Measurements from ENCODE around the gene DLG2.

DLG2 gene

GRCh38 chr11:83727251-83727650, 1899.9 kb downstream of the DLG2 start:
- DNase-seq (ENCODE audit: low read depth in 1 of 2, low spot score in 1 of 2) = no peak
- H3K27me3 ChIP-seq (ENCODE audit: insufficient read depth, poor library complexity, severe bottlenecking) = no peaks in the 10 kb centered on the region
- no peak overlapping the region for H3K27ac ChIP-seq (replicated peaks)
- no peak overlapping the region for H3K4me3 ChIP-seq (replicated peaks; ENCODE audit: insufficient read depth, low read length)
- TF ChIP-seq POLR2AphosphoS5 (IDR thresholded peaks at IDR 0.05; ENCODE audit: low read depth) (no peak), GABPA (IDR thresholded peaks at IDR 0.05; ENCODE audit: low read depth) (no peak), REST (IDR thresholded peaks at IDR 0.05; ENCODE audit: insufficient replicate concordance, low read depth) (no peak), CTCF (IDR thresholded peaks at IDR 0.05; ENCODE audit: insufficient read depth, low read length) (no peak), SPI1 (IDR thresholded peaks at IDR 0.05; ENCODE audit: borderline replicate concordance, low read depth) (no peak)

GRCh38 chr11:83726316-83726715, 1900.8 kb downstream of the DLG2 start:
- H3K27me3 ChIP-seq (ENCODE audit: insufficient read depth, poor library complexity, severe bottlenecking) = no peaks in the 10 kb centered on the region
- no peak overlapping the region for H3K27ac ChIP-seq (replicated peaks)
- no peak overlapping the region for H3K4me3 ChIP-seq (replicated peaks; ENCODE audit: insufficient read depth, low read length)
- TF ChIP-seq SPI1 (IDR thresholded peaks at IDR 0.05; ENCODE audit: borderline replicate concordance, low read depth) = no peak
- TF ChIP-seq REST (IDR thresholded peaks at IDR 0.05; ENCODE audit: insufficient replicate concordance, low read depth) = no peak
- TF ChIP-seq GABPA (IDR thresholded peaks at IDR 0.05; ENCODE audit: low read depth) = no peak
- no peak for TF ChIP-seq CTCF (IDR thresholded peaks at IDR 0.05; ENCODE audit: insufficient read depth, low read length)
- no peak for TF ChIP-seq POLR2AphosphoS5 (IDR thresholded peaks at IDR 0.05; ENCODE audit: low read depth)
- no peak for DNase-seq (ENCODE audit: low read depth in 1 of 2, low spot score in 1 of 2)

- Histone ChIP-seq H3K4me3 (replicated peaks; ENCODE audit: insufficient read depth, low read length) (no peak overlapping the region), H3K27ac (replicated peaks) (no peak overlapping the region), H3K27me3 (ENCODE audit: insufficient read depth, poor library complexity, severe bottlenecking) (no peaks in the 10 kb centered on the region)
- DNase-seq (ENCODE audit: low read depth in 1 of 2, low spot score in 1 of 2) = no peak
- TF ChIP-seq POLR2AphosphoS5 (IDR thresholded peaks at IDR 0.05; ENCODE audit: low read depth) = no peak
- TF ChIP-seq CTCF (IDR thresholded peaks at IDR 0.05; ENCODE audit: insufficient read depth, low read length) = no peak
- TF ChIP-seq GABPA (IDR thresholded peaks at IDR 0.05; ENCODE audit: low read depth) = no peak
- no peak for TF ChIP-seq SPI1 (IDR thresholded peaks at IDR 0.05; ENCODE audit: borderline replicate concordance, low read depth)
- TF ChIP-seq REST (IDR thresholded peaks at IDR 0.05; ENCODE audit: insufficient replicate concordance, low read depth) = no peak
Measured at GRCh38 chr11:83725728-83726127, 1901.4 kb downstream of the DLG2 start.
